ENCODE data around the gene OGFOD1.
"Not testable (repeated sequence)": the region's sequence is repeated elsewhere in the genome, so short reads cannot be mapped to it uniquely, and the experiment has no call there.

The OGFOD1 gene

DNA sequence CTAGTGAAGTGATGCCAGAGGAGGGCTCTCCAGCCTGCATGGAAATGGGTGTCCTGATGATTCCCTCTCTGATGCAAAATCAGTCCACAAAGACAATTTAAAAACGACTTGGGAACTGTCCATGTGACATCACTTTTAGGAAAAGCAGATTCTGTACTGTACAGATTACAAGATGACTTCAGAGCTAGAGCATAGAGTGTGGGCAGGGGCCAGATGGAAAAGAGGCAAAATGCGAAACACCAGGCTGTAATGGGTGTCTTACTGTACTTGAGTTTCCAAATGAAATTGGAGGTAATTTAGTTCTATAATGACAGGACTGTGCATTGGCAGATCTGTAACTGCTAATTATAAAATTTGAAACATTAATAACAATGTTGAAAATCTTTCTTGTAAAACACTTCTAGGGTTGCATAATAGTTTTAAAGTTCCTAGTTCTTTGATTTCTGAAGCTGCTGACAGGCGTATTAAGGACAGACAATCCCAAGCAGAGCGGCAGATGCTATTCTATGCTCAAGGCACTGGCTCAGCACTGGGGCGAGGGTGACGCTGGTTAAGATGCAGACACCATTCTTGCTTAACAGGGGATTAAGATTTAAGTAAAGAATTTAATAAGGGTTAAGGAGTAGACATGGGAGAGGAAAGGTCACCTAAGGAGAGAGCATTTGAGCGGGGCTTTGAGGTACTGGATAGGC is 29.6 kb downstream of the OGFOD1 start:
- Histone ChIP-seq H3K4me3 (ENCODE audit: extremely low read depth, insufficient read depth, low read length, poor library complexity, severe bottlenecking) (no peak overlapping the region), H3K36me3 (ENCODE audit: control insufficient read depth, insufficient read depth, low read length) (peaks cover 46% of the 10 kb centered on the region), H3K4me1 (ENCODE audit: control insufficient read depth, insufficient read depth, low read length, poor library complexity, severe bottlenecking) (peaks cover 7% of the 10 kb centered on the region), H3K9me3 (ENCODE audit: control insufficient read depth, low read length) (no peaks in the 10 kb centered on the region), H3K27ac (ENCODE audit: low read depth, low read length, severe bottlenecking) (no peak overlapping the region)
- WGBS, 2 experiments (ENCODE audit: insufficient coverage in 2 of 2), result 82 to 95% methylated on average over 5 to 6 of the region's 7 CpGs

DNA sequence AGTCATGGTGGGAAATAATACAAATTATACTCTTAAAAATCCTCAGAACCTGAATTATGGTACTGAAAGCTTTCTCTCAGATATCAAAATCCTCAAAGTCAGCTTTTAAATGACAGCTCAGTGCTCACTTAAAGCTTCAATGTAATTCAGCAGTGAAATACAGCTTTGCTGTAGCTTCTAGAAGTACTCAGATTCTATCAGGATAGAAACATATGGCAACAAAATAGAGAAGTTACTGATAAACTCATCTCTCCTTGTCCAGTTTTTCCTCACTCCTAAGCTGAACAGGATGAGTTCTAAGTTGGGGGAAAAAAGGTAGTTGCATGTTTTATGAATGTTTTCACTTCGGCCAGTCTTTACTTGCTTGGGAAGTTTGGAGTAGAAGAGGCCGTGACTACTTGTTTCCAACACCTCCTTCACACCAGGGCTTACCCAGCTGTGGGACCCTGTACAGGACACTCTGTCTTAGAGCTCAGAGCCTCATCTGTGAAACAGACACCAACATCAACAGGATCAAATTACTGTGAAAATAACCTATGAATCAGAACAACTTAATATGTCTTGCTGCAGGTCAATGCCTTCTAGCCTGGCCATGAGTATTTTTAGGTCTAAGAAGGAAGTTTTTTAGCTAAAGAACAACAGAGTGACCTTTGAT is 30.2 kb downstream of the OGFOD1 start:
- Histone ChIP-seq H3K36me3 (ENCODE audit: control insufficient read depth, insufficient read depth, low read length) (peaks cover 39% of the 10 kb centered on the region), H3K27ac (ENCODE audit: low read depth, low read length, severe bottlenecking) (no peak overlapping the region), H3K9me3 (ENCODE audit: control insufficient read depth, low read length) (no peaks in the 10 kb centered on the region), H3K4me3 (ENCODE audit: extremely low read depth, insufficient read depth, low read length, poor library complexity, severe bottlenecking) (no peak overlapping the region), H3K4me1 (ENCODE audit: control insufficient read depth, insufficient read depth, low read length, poor library complexity, severe bottlenecking) (peaks cover 6% of the 10 kb centered on the region)
- WGBS, 2 experiments (ENCODE audit: insufficient coverage in 2 of 2), result no CpG with 5 or more reads among the region's 2 CpGs

DNA sequence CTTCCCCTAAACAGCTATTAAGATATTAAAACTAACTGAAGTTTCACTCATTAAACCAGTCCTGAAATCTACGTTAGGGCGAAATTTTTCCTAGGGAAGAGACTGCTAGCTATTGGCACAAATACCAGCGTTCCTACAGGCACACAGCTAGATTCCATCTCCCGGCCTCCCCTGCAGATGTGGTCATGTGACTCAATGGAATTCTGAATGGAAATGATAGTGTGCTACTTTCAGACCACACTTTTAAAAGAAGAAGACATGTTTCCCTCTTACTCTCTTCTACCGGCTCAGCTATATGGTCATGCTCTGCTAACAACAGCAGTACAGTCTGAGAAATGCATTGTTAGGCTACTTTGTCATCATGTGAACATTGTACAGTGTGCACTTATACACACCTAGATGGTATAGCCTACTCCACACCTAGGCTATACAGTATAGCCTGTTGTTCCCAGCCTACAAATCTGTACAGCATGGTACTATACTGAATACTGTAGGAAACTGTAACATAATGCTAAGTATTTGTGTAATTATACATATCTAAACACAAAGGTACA is 31.4 kb downstream of the OGFOD1 start:
- Histone ChIP-seq H3K4me1 (ENCODE audit: control insufficient read depth, insufficient read depth, low read length, poor library complexity, severe bottlenecking) (no peaks in the 10 kb centered on the region), H3K36me3 (ENCODE audit: control insufficient read depth, insufficient read depth, low read length) (peaks cover 30% of the 10 kb centered on the region), H3K4me3 (ENCODE audit: extremely low read depth, insufficient read depth, low read length, poor library complexity, severe bottlenecking) (no peak overlapping the region), H3K27ac (ENCODE audit: low read depth, low read length, severe bottlenecking) (no peak overlapping the region), H3K9me3 (ENCODE audit: control insufficient read depth, low read length) (no peaks in the 10 kb centered on the region)
- WGBS, 2 experiments (ENCODE audit: insufficient coverage in 2 of 2), result 93 to 100% methylated on average over 2 of the region's 5 CpGs

DNA sequence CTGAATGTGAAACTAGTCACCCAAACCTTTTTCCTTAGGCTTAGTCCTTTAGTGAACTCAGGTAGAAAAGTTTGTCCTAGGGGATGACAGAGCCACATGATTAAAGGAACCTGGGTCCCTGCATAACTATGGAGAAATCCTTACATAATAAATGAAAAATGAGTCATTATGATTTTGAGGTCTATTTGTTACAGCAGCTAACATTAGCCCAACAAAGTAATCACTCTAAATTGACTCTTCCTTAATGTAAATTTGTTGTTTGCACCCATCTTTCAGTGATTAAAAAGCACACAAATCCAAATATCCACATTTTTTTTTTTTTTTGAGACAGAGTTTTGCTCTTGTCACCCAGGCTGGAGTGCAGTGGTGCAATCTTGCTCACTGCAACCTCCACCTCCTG is 32.0 kb downstream of the OGFOD1 start:
- Histone ChIP-seq H3K9me3 (ENCODE audit: control insufficient read depth, low read length) (no peaks in the 10 kb centered on the region), H3K27ac (ENCODE audit: low read depth, low read length, severe bottlenecking) (no peak overlapping the region), H3K4me1 (ENCODE audit: control insufficient read depth, insufficient read depth, low read length, poor library complexity, severe bottlenecking) (no peaks in the 10 kb centered on the region), H3K4me3 (ENCODE audit: extremely low read depth, insufficient read depth, low read length, poor library complexity, severe bottlenecking) (no peak overlapping the region), H3K36me3 (ENCODE audit: control insufficient read depth, insufficient read depth, low read length) (peaks cover 23% of the 10 kb centered on the region)

DNA sequence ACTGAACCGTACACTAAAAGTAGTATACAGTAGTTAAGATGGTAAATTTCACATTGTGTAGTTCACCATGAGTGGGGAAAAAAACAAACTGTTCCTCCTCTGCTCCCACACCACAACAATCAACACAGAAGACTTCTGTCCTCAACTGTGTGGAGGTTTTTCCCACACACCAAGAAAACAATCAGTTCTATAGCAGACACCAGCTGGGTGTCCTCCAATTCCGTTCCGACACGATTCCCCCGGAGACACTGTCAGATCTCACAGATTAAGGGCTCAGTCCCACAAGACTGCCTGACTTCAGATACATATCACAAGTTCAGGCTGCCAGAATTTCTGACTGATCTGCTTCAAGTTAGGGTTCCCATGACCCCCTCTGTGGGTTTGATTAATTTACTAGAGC is 36.7 kb downstream of the OGFOD1 start:
- no peaks in the 10 kb centered on the region for H3K4me1 ChIP-seq (ENCODE audit: control insufficient read depth, insufficient read depth, low read length, poor library complexity, severe bottlenecking)
- no peak overlapping the region for H3K27ac ChIP-seq (ENCODE audit: low read depth, low read length, severe bottlenecking)
- H3K9me3 ChIP-seq (ENCODE audit: control insufficient read depth, low read length), result no peaks in the 10 kb centered on the region
- H3K36me3 ChIP-seq (ENCODE audit: control insufficient read depth, insufficient read depth, low read length), result peaks cover 10% of the 10 kb centered on the region
- 88 to 100% methylated on average over 2 to 5 of the region's 5 CpGs for WGBS, 2 experiments (ENCODE audit: insufficient coverage in 2 of 2)
- no peak overlapping the region for H3K4me3 ChIP-seq (ENCODE audit: extremely low read depth, insufficient read depth, low read length, poor library complexity, severe bottlenecking)

DNA sequence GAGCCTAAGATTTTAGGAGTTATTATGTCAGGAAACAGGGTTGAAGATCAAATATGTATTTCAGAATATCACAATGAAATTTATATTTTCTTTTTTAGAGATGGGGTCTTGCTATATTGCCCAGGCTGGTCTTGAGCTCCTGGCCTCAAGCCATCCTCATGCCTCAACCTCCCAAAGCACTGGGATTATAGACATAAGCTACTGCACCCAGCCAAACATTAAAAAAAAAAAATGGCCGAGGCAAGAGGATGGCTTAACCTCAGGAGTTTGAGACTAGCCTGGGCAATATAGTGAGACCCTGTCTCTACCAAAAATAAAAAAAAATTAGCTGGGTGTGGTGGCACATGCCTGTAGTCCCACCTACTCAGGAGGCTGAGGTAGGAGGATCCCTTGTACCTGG is 37.5 kb downstream of the OGFOD1 start:
- H3K4me3 ChIP-seq (ENCODE audit: extremely low read depth, insufficient read depth, low read length, poor library complexity, severe bottlenecking), result not testable (repeated sequence)
- no CpG with 5 or more reads among the region's 1 CpG for WGBS, 2 experiments (ENCODE audit: insufficient coverage in 2 of 2)

DNA sequence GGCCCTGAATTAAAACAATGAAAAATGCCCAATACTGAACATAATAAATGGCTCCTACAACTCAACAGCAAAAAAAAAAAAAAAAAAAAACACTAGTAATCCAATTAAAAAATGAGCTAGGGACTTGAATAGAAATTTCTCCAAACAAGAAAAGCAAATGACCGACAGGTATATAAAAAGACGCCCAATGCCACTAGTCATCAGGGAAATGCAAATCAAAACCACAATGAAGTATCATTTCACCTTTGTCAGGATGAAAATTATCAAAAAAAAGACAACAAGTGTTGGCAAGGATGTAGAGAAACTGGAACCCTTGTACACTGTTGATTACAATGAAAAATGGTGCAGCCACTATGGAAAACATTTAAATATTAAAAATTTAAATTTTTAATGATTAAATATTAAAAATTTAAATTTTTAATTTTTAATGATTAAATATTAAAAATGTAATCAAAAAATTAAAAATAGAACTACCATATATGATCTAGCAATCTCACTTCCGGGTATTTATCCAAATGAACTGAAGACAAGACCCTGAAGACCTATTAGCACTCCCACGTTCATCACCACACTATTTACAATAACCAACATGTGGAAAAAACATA is 40.4 kb downstream of the OGFOD1 start:
- WGBS, 2 experiments (ENCODE audit: insufficient coverage in 2 of 2), result 80% methylated on average over 1 of the region's 4 CpGs; no CpG with 5 or more reads in 1 of the 2 experiments
- Histone ChIP-seq H3K36me3 (ENCODE audit: control insufficient read depth, insufficient read depth, low read length) (peaks cover 10% of the 10 kb centered on the region), H3K27ac (ENCODE audit: low read depth, low read length, severe bottlenecking) (no peak overlapping the region), H3K9me3 (ENCODE audit: control insufficient read depth, low read length) (no peaks in the 10 kb centered on the region), H3K4me3 (ENCODE audit: extremely low read depth, insufficient read depth, low read length, poor library complexity, severe bottlenecking) (no peak overlapping the region), H3K4me1 (ENCODE audit: control insufficient read depth, insufficient read depth, low read length, poor library complexity, severe bottlenecking) (no peaks in the 10 kb centered on the region)

More for the DNA sequence above, 37.5 kb downstream of the OGFOD1 start:
- not testable (repeated sequence) for H3K27ac ChIP-seq (ENCODE audit: low read depth, low read length, severe bottlenecking); H3K9me3 ChIP-seq (ENCODE audit: control insufficient read depth, low read length); H3K4me1 ChIP-seq (ENCODE audit: control insufficient read depth, insufficient read depth, low read length, poor library complexity, severe bottlenecking); H3K36me3 ChIP-seq (ENCODE audit: control insufficient read depth, insufficient read depth, low read length)

DNA sequence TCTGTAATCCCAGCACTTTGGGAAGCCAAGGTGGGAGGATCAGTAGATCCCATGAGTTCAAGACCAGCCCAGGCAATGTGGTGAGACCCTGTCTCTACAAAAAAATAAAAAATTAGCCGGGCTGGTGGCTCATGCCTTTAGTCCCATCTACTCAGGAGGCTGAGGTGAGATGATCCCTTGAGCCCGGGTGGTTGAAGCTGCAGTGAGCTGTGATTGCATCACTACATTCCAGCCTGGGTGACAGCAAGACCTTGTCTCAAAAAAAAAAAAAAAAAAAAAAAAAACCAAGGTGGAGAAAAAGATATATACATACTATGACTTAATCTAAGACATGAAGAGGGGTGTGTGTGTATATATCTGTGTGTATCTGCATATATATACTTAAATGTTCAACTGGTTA is 41.8 kb downstream of the OGFOD1 start:
- H3K4me3 ChIP-seq (ENCODE audit: extremely low read depth, insufficient read depth, low read length, poor library complexity, severe bottlenecking), result no peak overlapping the region
- H3K36me3 ChIP-seq (ENCODE audit: control insufficient read depth, insufficient read depth, low read length), result peaks cover 14% of the 10 kb centered on the region
- no CpG with 5 or more reads among the region's 2 CpGs for WGBS, 2 experiments (ENCODE audit: insufficient coverage in 2 of 2)
- no peak overlapping the region for H3K27ac ChIP-seq (ENCODE audit: low read depth, low read length, severe bottlenecking)
- H3K4me1 ChIP-seq (ENCODE audit: control insufficient read depth, insufficient read depth, low read length, poor library complexity, severe bottlenecking), result no peaks in the 10 kb centered on the region
- no peaks in the 10 kb centered on the region for H3K9me3 ChIP-seq (ENCODE audit: control insufficient read depth, low read length)

DNA sequence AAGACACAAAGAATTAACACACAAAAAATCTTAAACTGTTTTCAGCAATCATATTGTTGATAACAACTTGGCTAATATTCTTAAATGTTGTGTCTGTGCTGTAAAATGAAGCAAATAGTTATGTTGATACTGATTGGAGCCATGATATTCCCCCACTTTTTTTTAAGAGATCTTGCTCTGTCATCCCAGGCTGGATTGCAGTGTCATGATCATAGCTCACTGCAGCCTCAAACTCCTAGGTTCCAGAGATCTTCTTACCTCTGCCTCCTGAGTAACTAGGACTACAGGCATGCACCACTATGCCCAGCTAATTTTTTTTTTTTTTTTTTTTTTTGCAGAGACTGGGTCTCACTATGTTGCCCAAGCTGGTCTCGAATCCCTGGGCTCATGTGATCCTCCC is 42.5 kb downstream of the OGFOD1 start:
- no peaks in the 10 kb centered on the region for H3K4me1 ChIP-seq (ENCODE audit: control insufficient read depth, insufficient read depth, low read length, poor library complexity, severe bottlenecking)
- H3K9me3 ChIP-seq (ENCODE audit: control insufficient read depth, low read length), result no peaks in the 10 kb centered on the region
- H3K36me3 ChIP-seq (ENCODE audit: control insufficient read depth, insufficient read depth, low read length), result peaks cover 16% of the 10 kb centered on the region
- H3K4me3 ChIP-seq (ENCODE audit: extremely low read depth, insufficient read depth, low read length, poor library complexity, severe bottlenecking), result no peak overlapping the region
- 86% methylated on average over 1 of the region's 1 CpG; no CpG with 5 or more reads in 1 of the 2 experiments for WGBS, 2 experiments (ENCODE audit: insufficient coverage in 2 of 2)
- no peak overlapping the region for H3K27ac ChIP-seq (ENCODE audit: low read depth, low read length, severe bottlenecking)

DNA sequence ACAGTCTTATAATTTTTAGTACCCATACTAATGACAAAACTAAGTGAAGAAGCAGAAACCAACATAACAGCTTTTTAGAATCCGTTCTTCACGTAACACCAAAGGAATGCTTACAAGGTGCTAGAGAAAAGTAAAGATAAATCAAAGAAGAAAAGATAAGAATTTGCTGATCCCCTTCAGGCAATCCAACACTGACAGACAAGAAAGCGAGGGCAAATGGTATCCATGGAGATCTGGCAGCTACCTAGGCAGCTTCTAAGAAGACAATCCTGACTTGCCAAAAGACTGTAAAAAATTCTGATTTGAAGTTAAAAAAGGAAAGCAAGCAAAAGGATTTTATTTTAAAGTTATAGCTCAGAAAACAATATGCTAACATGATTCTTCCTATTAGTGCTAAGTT is 53.8 kb downstream of the OGFOD1 start:
- no peaks in the 10 kb centered on the region for H3K9me3 ChIP-seq (ENCODE audit: control insufficient read depth, low read length)
- no peak overlapping the region for H3K27ac ChIP-seq (ENCODE audit: low read depth, low read length, severe bottlenecking)
- WGBS, 2 experiments (ENCODE audit: insufficient coverage in 2 of 2), result 80% methylated on average over 1 of the region's 3 CpGs; no CpG with 5 or more reads in 1 of the 2 experiments
- peaks cover 59% of the 10 kb centered on the region for H3K36me3 ChIP-seq (ENCODE audit: control insufficient read depth, insufficient read depth, low read length)
- H3K4me1 ChIP-seq (ENCODE audit: control insufficient read depth, insufficient read depth, low read length, poor library complexity, severe bottlenecking), result no peaks in the 10 kb centered on the region
- H3K4me3 ChIP-seq (ENCODE audit: extremely low read depth, insufficient read depth, low read length, poor library complexity, severe bottlenecking), result no peak overlapping the region

DNA sequence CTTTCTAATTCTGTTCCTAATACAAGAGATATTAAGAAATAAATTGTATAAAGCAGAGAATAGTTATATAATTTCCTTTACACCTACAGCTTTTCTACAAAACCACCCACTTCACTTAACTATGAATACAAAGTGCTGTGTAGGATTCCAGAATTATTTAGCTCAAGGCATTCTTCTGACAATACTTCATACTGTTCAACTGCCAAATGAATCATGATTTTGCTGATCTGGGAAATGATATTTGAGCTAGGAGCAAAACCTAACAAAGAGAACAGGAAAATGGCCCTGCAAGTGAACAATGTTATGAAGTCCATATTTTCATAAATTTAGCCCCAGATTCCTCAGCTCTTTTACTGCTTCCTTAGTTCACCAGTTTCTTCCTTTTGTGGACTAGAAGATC is 55.6 kb downstream of the OGFOD1 start:
- Histone ChIP-seq H3K4me1 (ENCODE audit: control insufficient read depth, insufficient read depth, low read length, poor library complexity, severe bottlenecking) (no peaks in the 10 kb centered on the region), H3K4me3 (ENCODE audit: extremely low read depth, insufficient read depth, low read length, poor library complexity, severe bottlenecking) (no peak overlapping the region), H3K27ac (ENCODE audit: low read depth, low read length, severe bottlenecking) (no peak overlapping the region), H3K36me3 (ENCODE audit: control insufficient read depth, insufficient read depth, low read length) (peaks cover 56% of the 10 kb centered on the region), H3K9me3 (ENCODE audit: control insufficient read depth, low read length) (no peaks in the 10 kb centered on the region)
